IMR-90 (cell line): ENCODE measurements around the gene ACYP2. TPM values are rescaled to one million over a fixed set of nuclear protein-coding genes. Genes with fewer than 3 reads are reported as not detected.

Experiments
- ATAC-seq: fragments of 200-7000 bp; cut with Tn5 transposase; 2 replicates; pipeline ENCODE4 v1.9.1; 2020; ENCODE audit warnings: low read depth, mild to moderate bottlenecking, moderate library complexity
- BruUV-seq: library from RNA; stranded (reverse); fragments of 400-500 nt; replicated peaks from 2 replicates; lab custom pipeline; 2021; lab: Mats Ljungman, UMichigan
- CTCF ChIA-PET: fragments of 300-600 bp; formaldehyde crosslinking; extraction: SDS; loops from one replicate; lab custom pipeline; 2021; ENCODE audit warnings: antibody characterized with exemption; lab: Yijun Ruan, JAX
- POLR2A ChIA-PET: fragments of 300-600 bp; sonication (Branson Sonifier 250); formaldehyde crosslinking; loops from one replicate; lab custom pipeline; 2022; ENCODE audit warnings: antibody characterized with exemption; ENCODE audit not compliant: unreplicated experiment; lab: Charles Lee
- DNase-seq: peaks from one replicate; pipeline ENCODE4 v3.0.0; 2013
- H2AFZ ChIP-seq: replicated peaks from 2 replicates; pipeline ENCODE3; 2013; ENCODE audit warnings: low read length, mild to moderate bottlenecking; ENCODE audit not compliant: poor library complexity
- H2AK5ac ChIP-seq: 2 replicates; pipeline ENCODE4 v1.6.1; 2013; ENCODE audit warnings: low read depth, low read length, inconsistent platforms
- H2AK9ac ChIP-seq: replicated peaks from 2 replicates; pipeline ENCODE3; 2013; ENCODE audit warnings: mild to moderate bottlenecking, low read depth, low read length, moderate library complexity; ENCODE audit not compliant: poor library complexity
- H2BK120ac ChIP-seq: 2 replicates; pipeline ENCODE4 v1.6.1; 2013; ENCODE audit warnings: low read depth, low read length, inconsistent platforms
- H2BK15ac ChIP-seq: 3 replicates; pipeline ENCODE4 v1.6.1; 2013; ENCODE audit warnings: low read depth, low read length, inconsistent platforms
- H2BK20ac ChIP-seq: 2 replicates; pipeline ENCODE4 v1.6.1; 2013; ENCODE audit warnings: low read depth, mild to moderate bottlenecking, inconsistent platforms, low read length, moderate library complexity
- H2BK5ac ChIP-seq: 2 replicates; pipeline ENCODE4 v1.6.1; 2013; ENCODE audit warnings: mild to moderate bottlenecking, low read depth, low read length, inconsistent platforms; ENCODE audit not compliant: poor library complexity, severe bottlenecking
- H3K14ac ChIP-seq: replicated peaks from 2 replicates; pipeline ENCODE4 v1.6.1; 2013; ENCODE audit warnings: low read depth, low read length, inconsistent platforms
- H3K18ac ChIP-seq: 2 replicates; pipeline ENCODE4 v1.6.1; 2013; ENCODE audit warnings: low read depth, low read length, control low read depth
- H3K23ac ChIP-seq: 2 replicates; pipeline ENCODE4 v1.6.1; 2013; ENCODE audit warnings: low read depth, low read length, inconsistent platforms
- H3K27ac ChIP-seq: 2 replicates; pipeline ENCODE4 v1.5.1; 2013; ENCODE audit warnings: mild to moderate bottlenecking, control low read depth, low read length; ENCODE audit not compliant: insufficient read depth
- H3K27me3 ChIP-seq: 2 replicates; pipeline ENCODE4 v1.6.1; 2013; ENCODE audit warnings: low read length; ENCODE audit not compliant: control insufficient read depth, insufficient read depth
- H3K36me3 ChIP-seq: 2 replicates; pipeline ENCODE4 v1.6.1; 2013; ENCODE audit warnings: low read length, mixed read lengths; ENCODE audit not compliant: control insufficient read depth, insufficient read depth
- H3K4ac ChIP-seq: 2 replicates; pipeline ENCODE4 v1.6.1; 2013; ENCODE audit warnings: low read depth, low read length, inconsistent platforms
- H3K4me1 ChIP-seq: 2 replicates; pipeline ENCODE4 v1.6.1; 2013; ENCODE audit warnings: low read length, mixed read lengths; ENCODE audit not compliant: control insufficient read depth, insufficient read depth
- H3K4me2 ChIP-seq: 2 replicates; pipeline ENCODE4 v1.6.1; 2013; ENCODE audit warnings: low read depth, mild to moderate bottlenecking, control low read depth, low read length, moderate library complexity
- H3K4me3 ChIP-seq: 2 replicates; pipeline ENCODE4 v1.5.1; 2013; ENCODE audit warnings: low read depth, mild to moderate bottlenecking, control low read depth, low read length, moderate library complexity; ENCODE audit not compliant: insufficient read depth
- H3K56ac ChIP-seq: 2 replicates; pipeline ENCODE4 v1.6.1; 2013; ENCODE audit warnings: low read length, inconsistent platforms; ENCODE audit not compliant: insufficient read depth; ENCODE audit errors: extremely low read depth
- H3K79me1 ChIP-seq, 2 experiments: 2 replicates each; pipeline ENCODE4 v1.6.1; 2013; ENCODE audit warnings: low read length in 2 of 2, inconsistent platforms in 1 of 2, low read depth in 1 of 2
- H3K9ac ChIP-seq: 2 replicates; pipeline ENCODE4 v1.6.1; 2013; ENCODE audit warnings: low read depth, low read length, control low read depth
- H3K9me1 ChIP-seq: 2 replicates; pipeline ENCODE4 v1.6.1; 2013; ENCODE audit warnings: low read length, inconsistent platforms; ENCODE audit not compliant: insufficient read depth
- H3K9me3 ChIP-seq: 2 replicates; pipeline ENCODE4 v1.6.1; 2013; ENCODE audit warnings: low read length; ENCODE audit not compliant: control insufficient read depth, insufficient read depth
- H4K20me1 ChIP-seq: 2 replicates; pipeline ENCODE4 v1.6.1; 2013; ENCODE audit warnings: low read length, inconsistent platforms; ENCODE audit not compliant: insufficient read depth
- H4K5ac ChIP-seq: 2 replicates; pipeline ENCODE4 v1.6.1; 2013; ENCODE audit warnings: mild to moderate bottlenecking, low read depth, low read length, control low read depth
- H4K8ac ChIP-seq, 2 experiments: 2 replicates each; pipeline ENCODE4 v1.6.1; 2013; ENCODE audit warnings: low read depth in 2 of 2, low read length in 2 of 2, control low read depth in 1 of 2, inconsistent platforms in 1 of 2
- H4K91ac ChIP-seq: 2 replicates; pipeline ENCODE4 v1.6.1; 2013; ENCODE audit warnings: low read depth, low read length, inconsistent platforms; ENCODE audit not compliant: insufficient read depth
- BHLHE40 ChIP-seq: fragments of 150-350 bp; IDR thresholded peaks from 2 replicates; pipeline ENCODE4 v1.6.1; 2016; ENCODE audit warnings: mild to moderate bottlenecking, low read depth, low read length
- CEBPB ChIP-seq: IDR thresholded peaks from 2 replicates; pipeline ENCODE4 v1.6.1; 2012; ENCODE audit warnings: low read depth, low read length, improper control_type of control experiment
- CHD1 ChIP-seq: IDR thresholded peaks from 2 replicates; pipeline ENCODE4 v1.6.1; 2012; ENCODE audit warnings: low read depth, low read length, improper control_type of control experiment
- CTCF ChIP-seq: conservative IDR thresholded peaks from 2 replicates; pipeline ENCODE4 v1.5.1; 2012; ENCODE audit warnings: mild to moderate bottlenecking, low read depth, low read length, improper control_type of control experiment
- ELK1 ChIP-seq: fragments of 150-350 bp; IDR thresholded peaks from 2 replicates; pipeline ENCODE4 v1.6.1; 2016; ENCODE audit warnings: low read depth, mild to moderate bottlenecking, low read length, moderate library complexity, borderline replicate concordance
- FOS ChIP-seq: fragments of 150-350 bp; IDR thresholded peaks from 2 replicates; pipeline ENCODE4 v1.6.1; 2016; ENCODE audit warnings: low read depth, low read length
- MAFK ChIP-seq: IDR thresholded peaks from 2 replicates; pipeline ENCODE4 v1.6.1; 2012; ENCODE audit warnings: low read depth, low read length, improper control_type of control experiment
- MAZ ChIP-seq: IDR thresholded peaks from 2 replicates; pipeline ENCODE4 v1.6.1; 2012; ENCODE audit warnings: low read depth, mild to moderate bottlenecking, low read length, improper control_type of control experiment, moderate library complexity, borderline replicate concordance
- MXI1 ChIP-seq: IDR thresholded peaks from 2 replicates; pipeline ENCODE4 v1.6.1; 2012; ENCODE audit warnings: low read depth, mild to moderate bottlenecking, low read length, moderate library complexity, borderline replicate concordance
- NFE2L2 ChIP-seq: fragments of 150-350 bp; IDR thresholded peaks from 2 replicates; pipeline ENCODE4 v1.6.1; 2016; ENCODE audit warnings: low read depth, mild to moderate bottlenecking, low read length
- POLR2A ChIP-seq: IDR thresholded peaks from 2 replicates; pipeline ENCODE4 v1.6.1; 2012; ENCODE audit warnings: mild to moderate bottlenecking, low read depth, low read length
- RAD21 ChIP-seq: IDR thresholded peaks from 2 replicates; pipeline ENCODE4 v1.6.1; 2012; ENCODE audit warnings: low read length, improper control_type of control experiment
- RCOR1 ChIP-seq: IDR thresholded peaks from 2 replicates; pipeline ENCODE4 v1.6.1; 2012; ENCODE audit warnings: mild to moderate bottlenecking, low read length, improper control_type of control experiment; ENCODE audit not compliant: insufficient replicate concordance
- RFX5 ChIP-seq: IDR thresholded peaks from 2 replicates; pipeline ENCODE4 v1.8.0; 2012; ENCODE audit warnings: low read depth, mild to moderate bottlenecking, low read length, moderate library complexity
- SMC3 ChIP-seq: fragments of 150-350 bp; IDR thresholded peaks from 2 replicates; pipeline ENCODE4 v1.6.1; 2016; ENCODE audit warnings: low read depth, mild to moderate bottlenecking, antibody characterized with exemption, low read length, moderate library complexity
- USF2 ChIP-seq: fragments of 150-350 bp; IDR thresholded peaks from 2 replicates; pipeline ENCODE4 v1.6.1; 2017; ENCODE audit warnings: mild to moderate bottlenecking, antibody characterized with exemption, low read length, low read depth
- WGBS, 2 experiments: methylation state at CpG; one replicate each; pipeline versions ENCODE4 v1.1.5 to v1.1.7; 2013; ENCODE audit warnings: missing lambda C conversion rate in 2 of 2; ENCODE audit not compliant: insufficient read length in 1 of 2; ENCODE audit errors: extremely low coverage in 2 of 2; 5-methylcytosine and 5-hydroxymethylcytosine counted together
- dilution Hi-C: fragments of 300-500 bp; cut with HindIII; formaldehyde crosslinking; loops from one replicate; pipeline ENCODE4 v1.14.3; 2018; ENCODE audit warnings: low sequenced_read_pairs; ENCODE audit not compliant: unreplicated experiment
- in situ Hi-C: fragments of 300-500 bp; cut with MboI; formaldehyde crosslinking; loops from 3 replicates; pipeline ENCODE4 v1.14.3; 2019; ENCODE audit warnings: low sequenced_read_pairs, inconsistent platforms, mixed read lengths
- intact Hi-C: fragments of 100-400 bp; cut with micrococcal nuclease; formaldehyde crosslinking; loops from 2 replicates; pipeline ENCODE4 v1.10.0; 2022
- polyA plus RNA-seq, 3 experiments: library from polyadenylated mRNA; depleted of rRNA; stranded (reverse); fragments of >200 nt; gene quantifications; 2 replicates each; pipeline ENCODE4 v1.2.3, GENCODE V29; 2012; ENCODE audit warnings: low replicate concordance in 1 of 3
- total RNA-seq: library from RNA; depleted of rRNA; stranded (reverse); fragments of >200 nt; gene quantifications from 2 replicates; pipeline ENCODE4 v1.2.3, GENCODE V29; 2012

Gene ACYP2
- total and polyA plus RNA-seq, 2 of the 4 experiments (the other 2 are of a cell fraction): 3.9 to 7.4 TPM

- H3K79me1 ChIP-seq: no peaks in the 10 kb centered on the region
- H3K9me1 ChIP-seq: peaks cover 12% of the 10 kb centered on the region
- H3K56ac ChIP-seq: peak overlapping the region; percentile 63; the same call in 1 of the 2 replicates
- peak overlapping the region; percentile 47 for H4K91ac ChIP-seq
- no peaks in the 10 kb centered on the region for H3K27me3 ChIP-seq
- H2BK5ac ChIP-seq: peak overlapping the region; percentile 85
- peak overlapping the region; percentile 51 for H3K4ac ChIP-seq
- peak overlapping the region; percentile 55; the same call in 1 of the 2 replicates for H3K23ac ChIP-seq
- DNase-seq (no peak), ATAC-seq (peak; percentile 7; the same call in 1 of the 2 replicates)
- intact Hi-C loops: loop anchor here (10.0 kb wide), 1 partner anchor 232 kb away; no protein-coding TSS in a partner anchor
- H2AFZ ChIP-seq: no peak overlapping the region
- H3K4me3 ChIP-seq: no peak overlapping the region
- H4K5ac ChIP-seq: peak overlapping the region; percentile 29; the same call in 1 of the 2 replicates
- no CpG with 5 or more reads among the region's 1 CpG for WGBS, 2 experiments
- TF ChIP-seq POLR2A: no peak
- no peak for TF ChIP-seq CTCF
- TF ChIP-seq MXI1: no peak
- no peak for TF ChIP-seq FOS
- TF ChIP-seq RAD21: no peak
- TF ChIP-seq CHD1: no peak
- no peak for TF ChIP-seq CEBPB
- TF ChIP-seq RCOR1: no peak
- no peak for TF ChIP-seq SMC3
- no peak for TF ChIP-seq BHLHE40
- no peak for TF ChIP-seq MAFK
- no peak for TF ChIP-seq NFE2L2
- no peak for TF ChIP-seq USF2
- no peak for TF ChIP-seq RFX5
- no peak for TF ChIP-seq ELK1
- no peak for TF ChIP-seq MAZ
- H3K4me1 ChIP-seq: peaks cover 8% of the 10 kb centered on the region
- peak overlapping the region; percentile 71 for H3K18ac ChIP-seq
- ChIA-PET CTCF (interaction anchor here (0.6 to 1.7 kb wide), 2 partner anchors 65 to 104 kb away, joined by 3 to 4 read pairs; no protein-coding TSS in a partner anchor), POLR2A (interaction anchor here (0.6 kb wide), 1 partner anchor 223 kb away, joined by 3 read pairs; no protein-coding TSS in a partner anchor)
- H3K36me3 ChIP-seq: no peaks in the 10 kb centered on the region
- H2AK9ac ChIP-seq: no peak overlapping the region
- peak overlapping the region; percentile 27; the same call in 2 of the 3 replicates for H2BK15ac ChIP-seq
- H4K8ac ChIP-seq: peak overlapping the region; percentile 22 to 56; a peak in 2 of 4 replicates
- H3K9ac ChIP-seq: peak overlapping the region; percentile 36; the same call in 1 of the 2 replicates
- H3K4me2 ChIP-seq: peak overlapping the region; percentile 43
- dilution Hi-C loops: no loop called here
- no TSS peak for BruUV-seq
- peak overlapping the region; percentile 56; the same call in 1 of the 2 replicates for H2AK5ac ChIP-seq
- H2BK20ac ChIP-seq: peak overlapping the region; percentile 73
- H3K27ac ChIP-seq: peak overlapping the region; percentile 60; the same call in 1 of the 2 replicates
- H2BK120ac ChIP-seq: peak overlapping the region; percentile 81
- H3K9me3 ChIP-seq: no peaks in the 10 kb centered on the region
- peak overlapping the region; percentile 66 for H3K14ac ChIP-seq
- in situ Hi-C loops: no loop called here
- H4K20me1 ChIP-seq: no peaks in the 10 kb centered on the region; the same call in 1 of the 2 replicates
Measured at GRCh38 chr2:54336977-54337255, 221.5 kb downstream of the ACYP2 start.
